AG10803 (cell line): ENCODE results near the gene LARGE2.
A peak's percentile ranks its signal among the peaks of the same experiment; 100 is the strongest.

Experiments
- DNase-seq: peaks from one replicate; pipeline ENCODE4 v3.0.0; 2010; ENCODE audit warnings: low read depth
- H3K4me3 ChIP-seq: 2 replicates; pipeline ENCODE4 v1.5.1; 2011; ENCODE audit warnings: mild to moderate bottlenecking, low read length, control low read depth
- TF ChIP-seq, protein P1 (sequence below): conservative IDR thresholded peaks from 2 replicates; pipeline ENCODE4 v1.5.1; 2011; ENCODE audit warnings: mild to moderate bottlenecking, low read length, control low read depth, inconsistent platforms

LARGE2 gene

DNA sequence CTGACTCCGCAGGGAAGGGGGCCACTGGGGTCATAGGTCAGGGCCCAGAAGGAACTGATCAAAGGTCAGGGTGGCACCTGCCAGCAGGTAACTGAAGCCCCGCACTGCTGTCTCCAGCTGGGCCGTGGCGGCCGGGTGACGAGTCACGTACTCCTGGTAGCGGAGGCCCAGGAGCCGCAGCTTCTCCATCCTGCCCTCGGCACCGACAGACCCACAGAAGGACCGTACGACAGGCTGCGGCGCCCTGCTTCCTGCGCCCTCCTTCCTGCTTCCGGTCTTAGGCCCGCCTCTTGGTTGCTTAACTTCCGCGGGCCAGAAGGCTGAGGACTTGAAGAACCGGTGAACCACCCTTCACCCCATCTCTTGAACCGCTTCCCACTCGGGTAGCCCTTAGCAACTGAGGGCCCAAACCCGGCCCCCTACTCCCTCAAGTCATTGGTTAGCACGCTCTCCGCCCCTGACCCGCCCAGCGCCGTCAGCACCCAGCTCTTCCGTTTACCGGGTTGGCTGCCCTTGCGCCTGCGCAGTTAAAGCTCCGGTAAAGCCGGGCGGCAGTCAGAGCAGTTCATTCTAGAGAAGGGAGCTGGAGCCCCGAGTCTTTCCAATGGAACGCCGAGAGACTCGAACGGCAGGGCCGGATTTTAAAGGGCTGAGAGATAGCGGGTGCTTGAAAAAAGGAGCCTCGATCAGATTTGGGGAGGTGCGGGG lies 4.7 kb upstream of the LARGE2 start, which contains the start of gene PEX16:
PEX16 (minus strand) TSS at position 255 of the 708 bp plus-strand sequence; CDS start at position 189, 66 bp downstream.
- TF ChIP-seq, protein P1, sequence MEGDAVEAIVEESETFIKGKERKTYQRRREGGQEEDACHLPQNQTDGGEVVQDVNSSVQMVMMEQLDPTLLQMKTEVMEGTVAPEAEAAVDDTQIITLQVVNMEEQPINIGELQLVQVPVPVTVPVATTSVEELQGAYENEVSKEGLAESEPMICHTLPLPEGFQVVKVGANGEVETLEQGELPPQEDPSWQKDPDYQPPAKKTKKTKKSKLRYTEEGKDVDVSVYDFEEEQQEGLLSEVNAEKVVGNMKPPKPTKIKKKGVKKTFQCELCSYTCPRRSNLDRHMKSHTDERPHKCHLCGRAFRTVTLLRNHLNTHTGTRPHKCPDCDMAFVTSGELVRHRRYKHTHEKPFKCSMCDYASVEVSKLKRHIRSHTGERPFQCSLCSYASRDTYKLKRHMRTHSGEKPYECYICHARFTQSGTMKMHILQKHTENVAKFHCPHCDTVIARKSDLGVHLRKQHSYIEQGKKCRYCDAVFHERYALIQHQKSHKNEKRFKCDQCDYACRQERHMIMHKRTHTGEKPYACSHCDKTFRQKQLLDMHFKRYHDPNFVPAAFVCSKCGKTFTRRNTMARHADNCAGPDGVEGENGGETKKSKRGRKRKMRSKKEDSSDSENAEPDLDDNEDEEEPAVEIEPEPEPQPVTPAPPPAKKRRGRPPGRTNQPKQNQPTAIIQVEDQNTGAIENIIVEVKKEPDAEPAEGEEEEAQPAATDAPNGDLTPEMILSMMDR: no peak
- DNase-seq: peak; percentile 100
- H3K4me3 ChIP-seq: peak within 1 kb of the TSS; percentile 100

DNA sequence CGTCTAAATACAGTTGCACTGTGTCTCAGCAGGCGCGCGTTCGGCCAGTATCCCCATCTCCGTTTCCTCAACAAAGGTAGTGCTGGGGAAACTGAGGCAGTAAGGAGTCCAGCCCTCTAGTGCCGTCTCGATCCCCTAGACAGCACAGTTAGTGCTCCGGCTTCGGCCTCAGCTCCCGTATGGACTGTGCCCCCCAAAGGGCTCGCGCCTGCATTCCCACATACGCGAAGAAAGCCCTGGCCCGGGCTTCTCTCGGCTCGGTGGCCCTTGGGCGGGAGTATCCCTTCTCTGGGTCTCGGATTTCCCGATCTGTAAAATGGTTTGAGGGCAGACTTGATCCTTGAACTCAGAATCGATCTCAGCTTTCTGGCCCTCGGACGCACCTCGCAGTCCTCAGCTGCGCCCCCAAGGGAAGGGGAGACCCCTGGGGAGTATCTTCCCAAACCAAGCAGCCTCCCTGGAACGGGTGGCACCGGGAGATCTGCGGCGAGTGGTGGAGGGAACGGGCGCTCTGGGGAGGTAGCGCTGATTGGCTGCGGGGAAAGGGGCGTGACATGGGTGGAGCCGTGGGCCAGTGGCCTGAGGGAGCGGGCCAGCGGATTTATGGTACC lies 4.0 kb upstream of the LARGE2 start:
- peak overlapping the region; percentile 100 for H3K4me3 ChIP-seq
- DNase-seq: peak; percentile 64
- TF ChIP-seq, protein P1: no peak

DNA sequence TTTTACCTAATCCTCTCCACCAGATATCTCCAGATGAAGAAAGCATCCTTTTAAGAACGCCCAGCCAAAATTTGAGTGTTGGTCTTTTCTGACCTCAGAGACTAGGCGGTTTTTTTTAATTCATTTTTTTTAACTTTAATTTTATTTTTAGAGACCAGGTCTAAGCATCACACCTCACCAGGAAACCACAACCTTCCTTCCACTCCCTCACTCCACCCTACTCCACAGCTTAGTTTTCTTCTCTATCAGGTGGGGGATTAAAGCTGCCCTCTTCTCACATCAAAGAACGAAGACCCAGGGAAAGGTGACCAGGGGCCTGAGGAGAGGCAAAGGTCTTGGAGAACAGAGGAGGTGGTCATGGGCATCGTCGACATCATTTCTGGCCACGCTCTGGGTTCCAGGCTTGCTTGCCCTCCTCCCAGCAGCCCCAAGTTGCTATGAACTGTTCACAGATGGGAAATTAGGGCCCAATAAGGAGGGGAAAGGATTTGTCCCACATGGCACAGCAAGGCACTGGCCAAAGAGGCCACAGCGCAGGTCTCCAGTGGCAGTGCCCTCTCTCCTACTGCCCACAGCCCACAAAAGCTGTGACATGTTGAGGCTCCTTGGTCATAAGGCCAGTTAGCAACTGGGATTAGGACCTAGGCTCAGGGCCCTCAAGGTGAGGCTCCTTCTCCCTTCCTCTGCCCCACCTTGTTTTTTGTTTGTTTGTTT lies 3.3 kb upstream of the LARGE2 start:
- TF ChIP-seq, protein P1: no peak
- DNase-seq: no peak
- H3K4me3 ChIP-seq: no peak overlapping the region; the same call in 1 of the 2 replicates

DNA sequence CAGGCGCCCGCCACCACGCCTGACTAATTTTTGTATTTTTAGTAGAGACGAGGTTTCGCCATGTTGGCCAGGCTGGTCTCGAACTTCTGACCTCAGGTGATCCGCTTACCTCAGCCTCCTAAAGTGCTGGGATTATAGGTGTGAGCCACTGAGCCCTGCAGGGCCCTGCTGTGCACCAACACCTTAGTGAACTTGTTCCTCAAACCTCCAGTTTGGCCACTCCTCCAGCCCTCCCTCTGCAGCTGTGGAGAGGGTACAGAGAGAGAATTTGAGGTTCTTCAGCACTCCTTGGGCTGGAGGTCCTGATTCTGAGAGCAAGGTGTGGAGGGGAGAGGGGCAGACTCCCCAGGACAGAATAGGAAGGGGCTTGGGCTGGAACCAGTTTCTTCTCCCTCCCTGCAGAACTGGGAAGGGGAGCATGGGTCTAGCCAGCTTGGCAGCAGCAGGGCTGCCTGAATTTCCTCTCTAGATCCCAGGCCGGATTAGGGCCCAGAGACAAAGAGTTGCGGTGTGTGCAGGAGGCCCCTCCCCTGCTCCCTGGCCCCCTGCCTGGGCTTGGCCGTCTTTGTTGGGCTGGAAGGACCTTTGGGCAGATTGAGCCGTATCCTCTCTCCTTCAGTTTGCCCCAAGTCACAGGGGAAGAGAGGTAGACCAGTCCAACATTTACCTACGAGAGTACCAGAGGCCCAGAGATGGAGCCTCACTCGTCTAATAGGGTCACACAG lies 2.5 kb upstream of the LARGE2 start:
- H3K4me3 ChIP-seq: no peak overlapping the region
- TF ChIP-seq, protein P1: no peak

DNA sequence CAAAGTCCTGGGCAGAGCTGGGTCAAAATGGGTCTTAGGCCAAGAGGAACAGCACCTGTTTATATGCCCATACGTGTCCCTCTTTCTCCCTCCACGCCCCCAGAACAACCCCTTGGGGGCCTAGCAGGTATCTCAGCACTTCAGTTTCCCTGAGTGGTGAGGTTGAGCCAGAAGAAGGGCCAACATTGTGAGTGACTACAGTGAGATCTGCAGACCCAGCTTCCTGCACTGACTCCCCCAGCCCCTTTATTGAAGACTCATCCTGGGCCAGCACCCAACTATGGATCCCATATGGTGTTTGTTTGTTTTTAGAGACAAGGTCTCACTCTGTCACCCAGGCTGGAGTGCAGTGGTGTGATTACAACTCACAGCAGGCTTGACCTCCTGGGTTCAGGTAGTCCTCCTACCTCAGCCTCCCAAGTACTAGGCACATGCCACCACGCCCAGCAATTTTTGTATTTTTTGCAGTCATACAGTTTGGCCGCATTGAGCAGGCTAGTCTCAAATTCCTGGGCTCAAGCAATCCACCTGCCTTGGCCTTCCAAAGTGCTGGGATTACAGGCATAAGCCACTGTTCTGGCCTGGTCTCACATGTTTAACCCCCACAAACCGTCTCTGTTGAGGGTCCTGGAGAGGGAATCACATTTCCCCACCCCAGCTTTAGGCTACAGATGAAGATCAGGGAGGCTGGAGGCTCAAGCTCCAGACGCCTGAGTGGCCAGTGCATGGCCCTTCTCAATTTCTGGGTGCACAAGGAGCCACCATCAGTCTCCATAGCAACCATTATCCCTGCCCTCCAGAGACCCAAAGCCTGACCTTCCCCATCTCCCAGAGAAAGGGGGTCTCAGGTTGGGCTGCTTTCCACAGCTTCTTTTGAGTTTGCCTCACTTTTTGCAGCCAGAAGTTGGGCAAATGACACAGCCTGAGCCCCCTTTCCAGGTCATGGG lies 1.7 kb upstream of the LARGE2 start:
- H3K4me3 ChIP-seq: no peak overlapping the region
- no peak for DNase-seq
- TF ChIP-seq, protein P1: no peak

More for the DNA sequence above, 2.5 kb upstream of the LARGE2 start:
- no peak for DNase-seq
